HCT116 (cell line): Measurements from ENCODE around the gene CFDP1. TPM values are rescaled to one million over a fixed set of nuclear protein-coding genes. Genes with fewer than 3 reads are reported as not detected.

Experiments used
- ATAC-seq: fragments of 200-7000 bp; cut with Tn5 transposase; 2 replicates; pipeline ENCODE4 v1.9.1; 2020; ENCODE audit warnings: mild to moderate bottlenecking, moderate library complexity
- BruUV-seq: library from RNA; stranded (reverse); fragments of 400-500 nt; replicated peaks from 2 replicates; lab custom pipeline; 2021; lab: Mats Ljungman, UMichigan
- CTCF ChIA-PET: fragments of 300-600 bp; sonication (Branson Sonifier 250); formaldehyde crosslinking; loops from one replicate; lab custom pipeline; 2021; ENCODE audit warnings: antibody characterized with exemption; lab: Charles Lee
- POLR2A ChIA-PET: fragments of 300-600, 350-600 bp; sonication (Branson Sonifier 250); formaldehyde crosslinking; loops from one replicate; lab custom pipeline; 2021; ENCODE audit warnings: antibody characterized with exemption; lab: Charles Lee
- RAD21 ChIA-PET, 2 experiments: fragments of 300-600 bp; sonication (Branson Sonifier 250); formaldehyde crosslinking; loops; one replicate each; lab custom pipeline; 2023; ENCODE audit warnings: low total read pairs in 2 of 2; ENCODE audit not compliant: uncharacterized antibody in 2 of 2, unreplicated experiment in 2 of 2, low non-redundant PET in 1 of 2; lab: Charles Lee
- DNase-seq: peaks from one replicate; pipeline ENCODE4 v3.0.0-alpha.2; 2010; ENCODE audit warnings: low read depth, low spot score
- H2AFZ ChIP-seq: fragments of 200-600 bp; shearing (Covaris generic), sonication (generic); 2 replicates; pipeline ENCODE4 v1.6.1; 2017; ENCODE audit warnings: low read depth, mixed run types, mixed read lengths, antibody characterized with exemption, low read length; ENCODE audit not compliant: poor library complexity, severe bottlenecking
- H3K27ac ChIP-seq: 2 replicates; pipeline ENCODE4 v1.5.1; 2012; ENCODE audit warnings: low read depth, low read length
- H3K27me3 ChIP-seq: fragments of 200-600 bp; sonication (generic); 2 replicates; pipeline ENCODE4 v1.6.1; 2016; ENCODE audit warnings: mixed run types, low read length, mixed read lengths; ENCODE audit not compliant: insufficient read depth
- H3K36me3 ChIP-seq, 2 experiments: fragments of 200-500 bp in 1 of 2; fragments of 200-600 bp in 1 of 2; sonication (Bioruptor generic) in 1 of 2; sonication (generic) in 1 of 2; 2 replicates each; pipeline versions ENCODE4 v1.5.1 to v1.6.1; 2014 to 2016; ENCODE audit warnings: low read length in 2 of 2, inconsistent platforms in 1 of 2, mixed read lengths in 1 of 2, mixed run types in 1 of 2; ENCODE audit not compliant: insufficient read depth in 2 of 2, control insufficient read depth in 1 of 2
- H3K4me1 ChIP-seq, 2 experiments: fragments of 200-600 bp in 1 of 2; sonication (generic) in 1 of 2; 2 replicates each; pipeline versions ENCODE4 v1.5.1 to v1.6.1; 2012 to 2017; ENCODE audit warnings: low read length in 2 of 2, inconsistent platforms in 1 of 2, mild to moderate bottlenecking in 1 of 2, mixed read lengths in 1 of 2, mixed run types in 1 of 2, moderate library complexity in 1 of 2; ENCODE audit not compliant: insufficient read depth in 2 of 2, control insufficient read depth in 1 of 2
- H3K4me2 ChIP-seq: fragments of 200-600 bp; sonication (generic); 2 replicates; pipeline ENCODE4 v1.6.1; 2017; ENCODE audit warnings: mixed run types, low read length, mixed read lengths
- H3K4me3 ChIP-seq, 2 experiments: fragments of 200-600 bp in 1 of 2; sonication (generic) in 1 of 2; replicated peaks in 1 of 2; 2 replicates each; pipeline ENCODE4 v1.5.1; 2011 to 2016; ENCODE audit warnings: low read length in 2 of 2, control low read depth in 1 of 2, low read depth in 1 of 2, mild to moderate bottlenecking in 1 of 2, mixed read lengths in 1 of 2, mixed run types in 1 of 2
- H3K79me2 ChIP-seq: fragments of 200-600 bp; sonication (generic); 2 replicates; pipeline ENCODE4 v1.6.1; 2017; ENCODE audit warnings: mild to moderate bottlenecking, mixed run types, low read length, moderate library complexity, mixed read lengths; ENCODE audit not compliant: insufficient read depth
- H3K9ac ChIP-seq: fragments of 200-600 bp; sonication (generic); 2 replicates; pipeline ENCODE4 v1.6.1; 2016; ENCODE audit warnings: low read length, mixed read lengths
- H3K9me2 ChIP-seq: fragments of 200-600 bp; sonication (generic), shearing (Covaris generic); 2 replicates; pipeline ENCODE4 v1.6.1; 2017; ENCODE audit warnings: mixed run types, mild to moderate bottlenecking, moderate library complexity; ENCODE audit not compliant: insufficient read depth
- H3K9me3 ChIP-seq, 2 experiments: fragments of 200-500 bp in 1 of 2; fragments of 200-600 bp in 1 of 2; sonication (Bioruptor generic) in 1 of 2; sonication (generic) in 1 of 2; 2 replicates each; pipeline ENCODE4 v1.6.1; 2014 to 2017; ENCODE audit warnings: low read length in 2 of 2, mixed read lengths in 2 of 2, inconsistent platforms in 1 of 2, low read depth in 1 of 2, mild to moderate bottlenecking in 1 of 2, mixed run types in 1 of 2, moderate library complexity in 1 of 2; ENCODE audit not compliant: control insufficient read depth in 1 of 2, insufficient read depth in 1 of 2
- H4K20me1 ChIP-seq: fragments of 200-600 bp; sonication (generic), shearing (Covaris generic); 2 replicates; pipeline ENCODE4 v1.6.1; 2017; ENCODE audit warnings: mixed run types, mild to moderate bottlenecking, moderate library complexity; ENCODE audit not compliant: insufficient read depth
- CBX3 ChIP-seq: IDR thresholded peaks from 2 replicates; pipeline ENCODE4 v1.6.1; 2012; ENCODE audit warnings: low read depth
- CEBPB ChIP-seq: IDR thresholded peaks from 2 replicates; pipeline ENCODE4 v1.6.1; 2012; ENCODE audit warnings: low read depth
- CTCF ChIP-seq, 3 experiments: fragments of 200-600 bp in 1 of 3; sonication (generic) in 1 of 3; IDR thresholded peaks in 2 of 3; conservative IDR thresholded peaks in 1 of 3; 2 replicates each; pipeline ENCODE4 v1.5.1; 2012 to 2017; ENCODE audit warnings: low read depth in 2 of 3, low read length in 2 of 3, antibody characterized with exemption in 1 of 3, borderline replicate concordance in 1 of 3, control low read depth in 1 of 3, mild to moderate bottlenecking in 1 of 3, mixed read lengths in 1 of 3, mixed run types in 1 of 3, moderate library complexity in 1 of 3; ENCODE audit not compliant: insufficient read depth in 1 of 3
- EGR1 ChIP-seq: IDR thresholded peaks from 2 replicates; pipeline ENCODE4 v1.6.1; 2012; ENCODE audit warnings: low read depth
- ELF1 ChIP-seq: IDR thresholded peaks from 2 replicates; pipeline ENCODE4 v1.6.1; 2012; ENCODE audit warnings: low read depth, borderline replicate concordance
- EZH2 ChIP-seq: fragments of 200-600 bp; sonication (generic); IDR thresholded peaks from 2 replicates; pipeline ENCODE4 v1.6.1; 2017; ENCODE audit warnings: antibody characterized with exemption, mixed run types
- EZH2phosphoT487 ChIP-seq: fragments of 200-600 bp; IDR thresholded peaks from 2 replicates; pipeline ENCODE4 v1.6.1; 2018; ENCODE audit warnings: antibody characterized with exemption, borderline replicate concordance
- FOSL1 ChIP-seq: IDR thresholded peaks from 2 replicates; pipeline ENCODE4 v1.6.1; 2012; ENCODE audit warnings: low read depth
- JUND ChIP-seq: IDR thresholded peaks from 2 replicates; pipeline ENCODE4 v1.6.1; 2012
- POLR2A ChIP-seq: IDR thresholded peaks from 2 replicates; pipeline ENCODE4 v1.7.0; 2011; ENCODE audit warnings: borderline replicate concordance; ENCODE audit not compliant: insufficient read depth, insufficient read length; ENCODE audit errors: extremely low read depth
- POLR2AphosphoS5 ChIP-seq: IDR thresholded peaks from 2 replicates; pipeline ENCODE4 v1.6.1; 2011; ENCODE audit warnings: mild to moderate bottlenecking, low read depth, low read length, moderate library complexity
- RAD21 ChIP-seq: IDR thresholded peaks from 2 replicates; pipeline ENCODE4 v1.6.1; 2012; ENCODE audit warnings: low read depth, mild to moderate bottlenecking
- REST ChIP-seq: IDR thresholded peaks from 2 replicates; pipeline ENCODE4 v1.6.1; 2012; ENCODE audit warnings: low read depth
- SIN3A ChIP-seq: IDR thresholded peaks from 2 replicates; pipeline ENCODE4 v1.6.1; 2012; ENCODE audit warnings: low read depth
- SRF ChIP-seq: IDR thresholded peaks from 2 replicates; pipeline ENCODE4 v1.6.1; 2012; ENCODE audit warnings: low read depth
- YY1 ChIP-seq: IDR thresholded peaks from 2 replicates; pipeline ENCODE4 v1.6.1; 2011; ENCODE audit warnings: low read length, low read depth, moderate library complexity, mild to moderate bottlenecking; ENCODE audit not compliant: insufficient replicate concordance; ENCODE audit errors: extremely low read depth
- ZNF274 ChIP-seq: fragments of 200-500 bp; sonication (Bioruptor generic); IDR thresholded peaks from 2 replicates; pipeline ENCODE4 v1.6.1; 2014; ENCODE audit warnings: mild to moderate bottlenecking, low read depth, low read length, inconsistent platforms
- intact Hi-C: fragments of 100-400 bp; cut with micrococcal nuclease; formaldehyde crosslinking; loops from 2 replicates; pipeline ENCODE4 v1.10.0; 2022
- total RNA-seq: library from RNA; stranded (reverse); gene quantifications from one replicate; pipeline ENCODE4 v1.2.1, GENCODE V29; 2021; ENCODE audit not compliant: unreplicated experiment
- TF ChIP-seq, protein P1 (sequence below): IDR thresholded peaks from 2 replicates; pipeline ENCODE4 v1.6.1; 2011; ENCODE audit warnings: mild to moderate bottlenecking, low read length, moderate library complexity; ENCODE audit not compliant: insufficient replicate concordance; ENCODE audit errors: extremely low read depth
- TF ChIP-seq, protein P2 (sequence below): IDR thresholded peaks from 2 replicates; pipeline ENCODE4 v1.6.1; 2012

The CFDP1 gene
- total RNA-seq, 1 experiment from 2014 or later = 45.3 TPM

GRCh38 chr16:75309156-75309555 is 124.1 kb downstream of the CFDP1 start:
- Histone ChIP-seq H4K20me1 (no peaks in the 10 kb centered on the region), H3K27me3 (no peaks in the 10 kb centered on the region), H3K4me2 (no peak overlapping the region), H3K9ac (no peak overlapping the region), H3K4me3 (no peak overlapping the region), H3K36me3 (no peaks in the 10 kb centered on the region; a peak in 1 of 4 replicates), H3K79me2 (no peaks in the 10 kb centered on the region), H3K4me1 (peaks cover 37 to 60% of the 10 kb centered on the region in 2 experiments), H3K9me2 (no peaks in the 10 kb centered on the region), H3K9me3 (no peaks in the 10 kb centered on the region), H3K27ac (no peak overlapping the region), H2AFZ (no peak overlapping the region)
- BruUV-seq = no TSS peak
- RAD21 ChIA-PET = no interaction called here
- CTCF ChIA-PET = no interaction called here
- POLR2A ChIA-PET = no interaction called here
- DNase-seq = no peak
- TF ChIP-seq CBX3 = no peak
- TF ChIP-seq, protein P1, sequence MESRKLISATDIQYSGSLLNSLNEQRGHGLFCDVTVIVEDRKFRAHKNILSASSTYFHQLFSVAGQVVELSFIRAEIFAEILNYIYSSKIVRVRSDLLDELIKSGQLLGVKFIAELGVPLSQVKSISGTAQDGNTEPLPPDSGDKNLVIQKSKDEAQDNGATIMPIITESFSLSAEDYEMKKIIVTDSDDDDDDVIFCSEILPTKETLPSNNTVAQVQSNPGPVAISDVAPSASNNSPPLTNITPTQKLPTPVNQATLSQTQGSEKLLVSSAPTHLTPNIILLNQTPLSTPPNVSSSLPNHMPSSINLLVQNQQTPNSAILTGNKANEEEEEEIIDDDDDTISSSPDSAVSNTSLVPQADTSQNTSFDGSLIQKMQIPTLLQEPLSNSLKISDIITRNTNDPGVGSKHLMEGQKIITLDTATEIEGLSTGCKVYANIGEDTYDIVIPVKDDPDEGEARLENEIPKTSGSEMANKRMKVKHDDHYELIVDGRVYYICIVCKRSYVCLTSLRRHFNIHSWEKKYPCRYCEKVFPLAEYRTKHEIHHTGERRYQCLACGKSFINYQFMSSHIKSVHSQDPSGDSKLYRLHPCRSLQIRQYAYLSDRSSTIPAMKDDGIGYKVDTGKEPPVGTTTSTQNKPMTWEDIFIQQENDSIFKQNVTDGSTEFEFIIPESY = no peak
- no peak for TF ChIP-seq EZH2phosphoT487
- no peak for TF ChIP-seq EZH2
- no peak for TF ChIP-seq YY1
- TF ChIP-seq EGR1 = no peak
- no peak for TF ChIP-seq POLR2A
- TF ChIP-seq CEBPB = no peak
- no peak for TF ChIP-seq CTCF (IDR thresholded peaks at IDR 0.05 in 2 of 3, conservative IDR thresholded peaks at IDR 0.05 in 1 of 3; ENCODE audit: borderline replicate concordance in 1 of 3, insufficient read depth in 1 of 3, low read depth in 2 of 3, low read length in 2 of 3)
- no peak for TF ChIP-seq ELF1
- no peak for TF ChIP-seq SRF
- no peak for TF ChIP-seq ZNF274
- TF ChIP-seq, protein P2, sequence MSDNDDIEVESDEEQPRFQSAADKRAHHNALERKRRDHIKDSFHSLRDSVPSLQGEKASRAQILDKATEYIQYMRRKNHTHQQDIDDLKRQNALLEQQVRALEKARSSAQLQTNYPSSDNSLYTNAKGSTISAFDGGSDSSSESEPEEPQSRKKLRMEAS = no peak
- no peak for TF ChIP-seq FOSL1
- no peak for TF ChIP-seq REST
- no peak for TF ChIP-seq JUND
- no peak for TF ChIP-seq POLR2AphosphoS5
- no peak for TF ChIP-seq SIN3A
- TF ChIP-seq RAD21 = no peak
- ATAC-seq = no peak
- intact Hi-C loops = no loop called here
